NCI-H1105 treated with DMSO at 0.1 percent for 48 hours (cell line): ENCODE measurements around the gene NFXL1.
"Not testable (repeated sequence)": the region's sequence is repeated elsewhere in the genome, so short reads cannot be mapped to it uniquely, and the experiment has no call there.

Source experiments
- DNase-seq: peaks from one replicate; lab custom pipeline; 2025; lab: John Stamatoyannopoulos, UW

The NFXL1 gene

GRCh38 chr4:47914220-47914925 is at the start of gene NFXL1:
Gene NFXL1 (minus strand): TSS chr4:47914583. CDS start chr4:47914203, 380 bp downstream.
- peak; percentile 91 for DNase-seq

GRCh38 chr4:47954677-47955076 is 40.3 kb upstream of the NFXL1 start:
- DNase-seq = no peak

GRCh38 chr4:47954245-47954644 is 39.9 kb upstream of the NFXL1 start:
- DNase-seq = no peak

- DNase-seq = no peak
These were observed 31.7 kb upstream of the NFXL1 start for GRCh38 chr4:47945930-47946726.

GRCh38 chr4:47942081-47942819 is 27.9 kb upstream of the NFXL1 start:
- DNase-seq = peak; percentile 25

- DNase-seq = no peak
These were observed 25.1 kb upstream of the NFXL1 start for GRCh38 chr4:47939456-47939855.

- DNase-seq = no peak
These were observed 22.0 kb upstream of the NFXL1 start for GRCh38 chr4:47936336-47936735.

GRCh38 chr4:47933840-47934239 is 19.5 kb upstream of the NFXL1 start:
- DNase-seq = peak; percentile 15

- peak; percentile 41 for DNase-seq
These were observed 16.8 kb upstream of the NFXL1 start for GRCh38 chr4:47930971-47931804.

GRCh38 chr4:47929682-47930201 is 15.4 kb upstream of the NFXL1 start:
- no peak for DNase-seq

GRCh38 chr4:47926667-47927258 is 12.4 kb upstream of the NFXL1 start:
- DNase-seq = peak; percentile 56

- DNase-seq = not testable (repeated sequence)
These were observed 8.9 kb upstream of the NFXL1 start for GRCh38 chr4:47923261-47923608.

GRCh38 chr4:47922436-47923260 is 8.3 kb upstream of the NFXL1 start:
- not testable (repeated sequence) for DNase-seq

- DNase-seq = not testable (repeated sequence)
These were observed 2.8 kb upstream of the NFXL1 start for GRCh38 chr4:47917163-47917562.

- DNase-seq = no peak
These were observed 995 bp upstream of the NFXL1 start for GRCh38 chr4:47915378-47915777.

GRCh38 chr4:47914926-47915237 is 499 bp upstream of the NFXL1 start:
- DNase-seq = no peak

- DNase-seq = peak; percentile 30
These were observed 543 bp downstream of the NFXL1 start for GRCh38 chr4:47913861-47914219.

GRCh38 chr4:47913330-47913729 is 1.1 kb downstream of the NFXL1 start:
- DNase-seq = no peak

- no peak for DNase-seq
These were observed 7.2 kb downstream of the NFXL1 start for GRCh38 chr4:47907089-47907646.

- DNase-seq = no peak
These were observed 14.7 kb downstream of the NFXL1 start for GRCh38 chr4:47899639-47900038.
